ENCODE results near the gene JAKMIP1. TPM values are rescaled to one million over a fixed set of nuclear protein-coding genes. Genes with fewer than 3 reads are reported as not detected.

The JAKMIP1 gene
- polyA plus RNA-seq, 3 donors, result 0.08 TPM; not detected in 2

DNA sequence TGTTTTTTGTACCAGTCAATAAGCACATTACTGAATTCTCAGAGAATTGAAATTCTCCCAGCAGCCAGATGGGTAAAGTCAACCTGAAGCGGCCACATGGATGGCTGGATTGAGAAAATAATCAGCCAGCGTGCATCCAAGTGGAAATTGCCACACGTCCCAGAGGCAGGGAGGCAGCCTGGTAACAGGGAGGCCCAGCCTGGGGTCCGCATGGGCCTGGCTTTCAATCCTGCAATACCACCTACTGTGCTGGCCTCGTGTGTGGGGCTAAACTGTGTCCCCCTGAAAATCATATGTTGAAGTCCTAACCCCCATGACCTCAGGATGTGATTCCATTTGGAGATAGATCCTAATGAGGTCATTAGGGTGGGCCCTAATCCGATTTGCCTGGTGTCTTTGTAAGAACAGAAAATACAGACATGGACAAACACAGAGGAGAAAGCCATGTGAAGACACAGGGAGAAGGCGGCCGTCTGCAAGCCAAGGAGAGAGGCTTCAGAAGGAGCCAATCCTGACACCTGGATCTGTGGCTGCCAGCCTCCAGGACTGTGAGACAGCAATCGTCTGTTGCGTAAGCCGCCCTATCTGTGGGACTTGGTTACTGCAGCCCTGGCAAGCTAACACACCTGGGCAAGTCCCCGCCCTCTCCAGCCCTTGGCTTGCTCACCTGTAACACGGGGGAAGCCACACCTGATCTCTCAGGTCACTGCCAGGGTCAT is 90.3 kb downstream of the JAKMIP1 start:
- H3K36me3 Mint-ChIP-seq, result no peaks in the 10 kb centered on the region
- Histone ChIP-seq H3K79me2 (ENCODE audit: insufficient read depth, low read length) (no peaks in the 10 kb centered on the region), H3K36me3 (replicated peaks in 1 of 2; ENCODE audit: control insufficient read depth in 1 of 2, insufficient read depth in 2 of 2, low read length in 2 of 2) (no peaks in the 10 kb centered on the region), H2AFZ (ENCODE audit: insufficient read depth, low read depth, low read length, poor library complexity, severe bottlenecking) (no peak overlapping the region), H3K27ac (ENCODE audit: low read depth in 1 of 2, low read length in 2 of 2) (no peak overlapping the region), H3K9me3 (replicated peaks in 1 of 2; ENCODE audit: control insufficient read depth in 1 of 2, insufficient read depth in 1 of 2, low read length in 2 of 2) (no peaks in the 10 kb centered on the region), H3K4me3 (replicated peaks in 1 of 3; ENCODE audit: low read depth in 2 of 3, low read length in 3 of 3) (no peak overlapping the region), H3K4me2 (replicated peaks; ENCODE audit: extremely low read depth, low read length, poor library complexity, severe bottlenecking) (no peak overlapping the region), H3K4me1 (ENCODE audit: control insufficient read depth in 1 of 2, insufficient read depth in 2 of 2, low read length in 2 of 2) (no peaks in the 10 kb centered on the region), H3K9ac (ENCODE audit: insufficient read depth, low read length, poor library complexity, severe bottlenecking) (no peak overlapping the region), H4K20me1 (ENCODE audit: insufficient read depth, low read length) (no peaks in the 10 kb centered on the region), H3K27me3 (ENCODE audit: control insufficient read depth in 2 of 2, insufficient read depth in 2 of 2, low read length in 2 of 2) (no peaks in the 10 kb centered on the region)
- H3K4me3 Mint-ChIP-seq, result peak overlapping the region in 1 of 2 donors; percentile 42
- TF ChIP-seq, protein P1, sequence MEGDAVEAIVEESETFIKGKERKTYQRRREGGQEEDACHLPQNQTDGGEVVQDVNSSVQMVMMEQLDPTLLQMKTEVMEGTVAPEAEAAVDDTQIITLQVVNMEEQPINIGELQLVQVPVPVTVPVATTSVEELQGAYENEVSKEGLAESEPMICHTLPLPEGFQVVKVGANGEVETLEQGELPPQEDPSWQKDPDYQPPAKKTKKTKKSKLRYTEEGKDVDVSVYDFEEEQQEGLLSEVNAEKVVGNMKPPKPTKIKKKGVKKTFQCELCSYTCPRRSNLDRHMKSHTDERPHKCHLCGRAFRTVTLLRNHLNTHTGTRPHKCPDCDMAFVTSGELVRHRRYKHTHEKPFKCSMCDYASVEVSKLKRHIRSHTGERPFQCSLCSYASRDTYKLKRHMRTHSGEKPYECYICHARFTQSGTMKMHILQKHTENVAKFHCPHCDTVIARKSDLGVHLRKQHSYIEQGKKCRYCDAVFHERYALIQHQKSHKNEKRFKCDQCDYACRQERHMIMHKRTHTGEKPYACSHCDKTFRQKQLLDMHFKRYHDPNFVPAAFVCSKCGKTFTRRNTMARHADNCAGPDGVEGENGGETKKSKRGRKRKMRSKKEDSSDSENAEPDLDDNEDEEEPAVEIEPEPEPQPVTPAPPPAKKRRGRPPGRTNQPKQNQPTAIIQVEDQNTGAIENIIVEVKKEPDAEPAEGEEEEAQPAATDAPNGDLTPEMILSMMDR (IDR thresholded peaks at IDR 0.05), result no peak
- H3K27ac Mint-ChIP-seq, result no peak overlapping the region
- peaks cover 6 to 21% (median 8%) of the 10 kb centered on the region in 3 donors for H3K27me3 Mint-ChIP-seq (ENCODE audit: low read depth in 3 of 3)
- H3K9me3 Mint-ChIP-seq, result peaks cover 0 to 11% (median 2%) of the 10 kb centered on the region in 7 donors
- intact Hi-C loops (cut with micrococcal nuclease), result no loop called here
- no peak for DNase-seq
- no peaks in the 10 kb centered on the region for H3K4me1 Mint-ChIP-seq
- WGBS (ENCODE audit: insufficient coverage), result 84% methylated on average over 11 of the region's 13 CpGs

DNA sequence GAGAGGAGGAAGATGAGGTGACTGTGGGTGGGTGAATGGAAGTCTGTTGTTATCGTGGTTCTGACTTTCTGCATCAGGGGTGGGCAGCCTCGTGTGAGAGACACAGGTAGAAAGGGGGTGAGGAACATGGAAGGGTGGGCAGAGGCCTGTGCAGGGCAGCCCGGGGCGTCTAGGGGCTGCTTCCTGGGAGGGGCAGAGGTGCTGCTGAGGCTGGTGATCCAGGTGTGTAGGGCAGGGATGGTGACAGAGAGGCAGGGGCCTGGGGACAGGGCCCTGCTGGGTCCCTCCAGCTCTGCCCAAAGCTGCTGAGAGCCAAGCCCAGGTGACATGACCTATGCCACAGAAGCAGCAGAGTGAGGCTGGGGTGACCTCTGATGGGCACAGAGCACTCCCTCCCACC is 92.5 kb downstream of the JAKMIP1 start:
- no peaks in the 10 kb centered on the region for H3K36me3 Mint-ChIP-seq
- Histone ChIP-seq H3K27ac (ENCODE audit: low read depth in 1 of 2, low read length in 2 of 2) (no peak overlapping the region), H3K9me3 (replicated peaks in 1 of 2; ENCODE audit: control insufficient read depth in 1 of 2, insufficient read depth in 1 of 2, low read length in 2 of 2) (no peaks in the 10 kb centered on the region), H3K4me2 (replicated peaks; ENCODE audit: extremely low read depth, low read length, poor library complexity, severe bottlenecking) (no peak overlapping the region), H4K20me1 (ENCODE audit: insufficient read depth, low read length) (no peaks in the 10 kb centered on the region), H3K27me3 (ENCODE audit: control insufficient read depth in 2 of 2, insufficient read depth in 2 of 2, low read length in 2 of 2) (no peaks in the 10 kb centered on the region), H3K4me3 (replicated peaks in 1 of 3; ENCODE audit: low read depth in 2 of 3, low read length in 3 of 3) (no peak overlapping the region), H3K9ac (ENCODE audit: insufficient read depth, low read length, poor library complexity, severe bottlenecking) (no peak overlapping the region), H2AFZ (ENCODE audit: insufficient read depth, low read depth, low read length, poor library complexity, severe bottlenecking) (no peak overlapping the region), H3K36me3 (replicated peaks in 1 of 2; ENCODE audit: control insufficient read depth in 1 of 2, insufficient read depth in 2 of 2, low read length in 2 of 2) (no peaks in the 10 kb centered on the region), H3K79me2 (ENCODE audit: insufficient read depth, low read length) (no peaks in the 10 kb centered on the region), H3K4me1 (ENCODE audit: control insufficient read depth in 1 of 2, insufficient read depth in 2 of 2, low read length in 2 of 2) (no peaks in the 10 kb centered on the region)
- H3K27ac Mint-ChIP-seq, result no peak overlapping the region
- H3K4me3 Mint-ChIP-seq, result no peak overlapping the region
- H3K9me3 Mint-ChIP-seq, result peaks cover 0 to 14% (median 4%) of the 10 kb centered on the region in 7 donors
- DNase-seq, result no peak
- WGBS (ENCODE audit: insufficient coverage), result 69% methylated on average over 4 of the region's 4 CpGs
- TF ChIP-seq, protein P1 (IDR thresholded peaks at IDR 0.05), result no peak
- no peaks in the 10 kb centered on the region for H3K4me1 Mint-ChIP-seq
- peaks cover 7 to 36% (median 16%) of the 10 kb centered on the region in 3 donors for H3K27me3 Mint-ChIP-seq (ENCODE audit: low read depth in 3 of 3)
- intact Hi-C loops (cut with micrococcal nuclease), result no loop called here

All from CD14-positive monocyte (primary cell).